Lung microvascular endothelial cell (primary cell): ENCODE measurements around the gene POLR1C. TPM values are rescaled to one million over a fixed set of nuclear protein-coding genes. Genes with fewer than 3 reads are reported as not detected.
"Not testable (repeated sequence)": the region's sequence is repeated elsewhere in the genome, so short reads cannot be mapped to it uniquely, and the experiment has no call there.

ENCODE experiments used
- DNase-seq, 2 donors: peaks; one replicate each; pipeline versions ENCODE4 v3.0.0 to v3.0.0-alpha.2; 2010; ENCODE audit warnings: low read depth in 2 of 2
- total RNA-seq: library from RNA; depleted of rRNA; stranded (reverse); fragments of >200 nt; gene quantifications from 2 replicates; pipeline ENCODE4 v1.2.1, GENCODE V29; 2014

The POLR1C gene
- total RNA-seq, 1 donor from 2014 or later, result 27.0 TPM

GRCh38 chr6:43509984-43510826 is 6.7 kb upstream of the POLR1C start, which contains the start of gene LRRC73:
TSS of gene LRRC73 (minus strand) at chr6:43510346. CDS start at chr6:43509785, 561 bp downstream.
- DNase-seq, result peak; percentile 82 to 85

DNA sequence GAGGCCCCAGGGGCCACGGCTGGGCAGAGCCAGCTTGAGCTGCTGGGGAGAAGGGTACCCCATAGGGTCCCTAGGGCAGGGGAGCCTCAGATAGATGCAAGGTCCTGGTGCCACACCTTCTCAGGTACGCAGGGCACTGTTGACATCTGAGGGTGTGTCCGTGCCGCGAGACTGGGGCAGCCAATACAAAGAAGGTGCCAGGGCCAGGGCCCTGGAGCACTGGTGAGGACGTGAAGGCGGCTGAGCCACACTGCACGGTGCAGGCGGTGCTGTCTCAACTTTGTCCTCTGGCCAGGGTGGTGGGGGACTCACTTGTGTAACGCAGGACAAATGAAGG is 6.1 kb upstream of the POLR1C start:
- no peak for DNase-seq

DNA sequence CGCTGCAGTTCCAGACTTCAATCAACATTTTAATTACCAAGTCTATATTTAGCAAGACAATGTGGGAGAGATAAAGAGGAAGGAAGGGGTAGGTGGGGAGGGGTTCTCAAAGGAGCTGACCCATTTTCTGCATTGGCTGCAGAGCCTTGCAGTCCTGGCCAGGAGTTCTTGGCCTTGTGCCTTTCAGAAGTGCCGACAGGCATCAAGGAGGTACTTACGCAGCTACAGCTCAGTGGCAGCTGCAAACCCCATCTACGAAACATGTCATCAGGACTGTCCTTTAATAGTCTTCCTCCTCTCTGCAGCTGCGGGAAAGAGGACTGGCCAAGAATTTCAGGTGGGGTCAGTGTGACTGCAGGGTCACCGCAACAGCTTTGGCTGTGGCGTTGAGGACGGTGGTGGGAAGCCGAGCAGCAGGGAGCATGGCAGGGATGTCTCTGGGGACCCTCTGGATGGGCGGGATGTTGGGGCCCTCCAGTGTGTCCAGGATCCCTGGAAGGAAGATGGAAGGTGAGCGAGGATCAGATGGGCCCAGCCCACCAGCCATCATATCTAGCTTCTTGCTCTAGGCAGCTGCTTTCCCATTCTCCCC is 5.0 kb upstream of the POLR1C start:
- no peak for DNase-seq

- peak in 1 of 2 donors; percentile 23 for DNase-seq
These were observed 1.1 kb upstream of the POLR1C start for GRCh38 chr6:43515808-43516207.

DNA sequence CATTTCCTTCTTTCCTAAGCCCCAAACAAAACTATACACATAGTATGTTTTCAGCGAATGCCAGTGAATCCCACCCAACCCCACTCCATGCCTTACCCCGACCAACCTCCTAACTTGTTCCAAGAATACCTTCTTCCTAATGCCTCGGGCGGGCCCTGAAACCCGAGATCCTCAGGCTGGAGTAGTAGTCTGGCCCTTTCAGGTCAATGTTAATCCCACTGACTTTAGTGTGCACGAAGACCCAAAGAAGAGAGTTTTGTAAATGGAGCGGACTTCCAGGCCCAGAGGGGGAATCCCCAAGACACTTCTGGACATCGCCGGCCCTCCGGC is 557 bp upstream of the POLR1C start:
- no peak for DNase-seq

DNA sequence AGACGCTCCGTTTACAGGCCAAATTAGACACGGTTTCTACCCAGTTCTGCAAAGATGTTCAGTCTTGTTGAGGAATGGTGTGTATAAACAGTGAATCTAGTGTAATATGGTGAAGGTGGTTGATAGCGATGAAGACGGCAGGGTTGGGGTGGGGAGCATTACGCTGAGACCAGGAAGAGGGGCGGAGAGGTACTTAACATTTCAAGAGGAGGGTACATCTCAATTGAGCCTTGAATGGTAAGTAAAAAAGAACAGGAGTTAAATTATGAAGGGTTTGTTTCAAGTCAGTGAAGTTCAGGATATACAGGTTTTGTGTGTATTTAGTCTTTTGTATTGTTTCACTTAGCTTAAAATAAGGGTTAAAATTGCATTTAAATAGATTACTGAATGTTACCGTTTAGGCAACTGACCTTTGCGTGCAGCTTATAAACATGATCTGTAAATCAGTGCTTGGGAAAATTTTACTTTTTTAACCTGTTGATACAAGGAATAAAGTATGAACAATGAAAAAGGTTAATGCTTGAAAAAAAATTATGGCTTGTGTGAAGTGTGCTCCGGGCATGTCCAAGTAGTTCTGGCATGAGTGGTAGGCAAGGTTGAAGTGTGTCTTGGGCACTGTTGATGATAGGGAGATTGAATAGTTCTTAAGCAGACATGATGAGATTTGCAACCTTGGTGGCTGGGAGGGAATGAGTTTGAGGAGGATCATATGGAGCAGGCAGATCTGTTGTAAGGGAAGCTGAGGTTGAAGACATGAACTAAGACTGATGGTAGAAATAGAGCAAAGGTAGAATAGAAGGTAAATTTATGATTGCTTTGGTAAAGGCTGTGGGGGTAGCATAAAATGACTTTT is 842 bp downstream of the POLR1C start:
- peak in 1 of 2 donors; percentile 14 for DNase-seq

GRCh38 chr6:43520097-43520496 is 3.2 kb downstream of the POLR1C start:
- DNase-seq, result no peak

- peak in 1 of 2 donors; percentile 67 for DNase-seq
These were observed 4.9 kb downstream of the POLR1C start for GRCh38 chr6:43521836-43522235.

- DNase-seq, result no peak
These were observed 5.8 kb downstream of the POLR1C start for GRCh38 chr6:43522547-43523261.

GRCh38 chr6:43523284-43523683 is 6.4 kb downstream of the POLR1C start:
- DNase-seq, result no peak

GRCh38 chr6:43524483-43524961 is 7.6 kb downstream of the POLR1C start:
- no peak for DNase-seq

DNA sequence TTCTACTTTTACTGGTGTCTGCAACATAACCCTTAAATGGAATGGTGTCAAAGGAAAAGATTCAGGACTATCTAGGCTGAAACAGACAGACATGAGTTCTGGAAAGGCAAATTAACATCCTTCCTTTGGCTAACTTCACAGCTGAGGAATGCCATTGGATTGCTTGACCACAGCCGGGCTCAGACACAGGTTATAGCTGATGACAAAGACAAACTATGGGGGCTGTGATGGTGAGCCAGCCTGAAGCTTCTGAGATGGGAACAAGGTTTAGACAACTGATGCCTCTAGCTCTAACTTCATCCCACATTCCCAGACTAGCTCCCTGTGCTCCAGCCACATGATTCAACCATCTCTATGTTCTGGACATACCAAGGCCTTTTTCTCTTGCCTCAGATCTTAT is 15.3 kb downstream of the POLR1C start:
- DNase-seq, result no peak

- DNase-seq, result not testable (repeated sequence)
These were observed 22.1 kb downstream of the POLR1C start for GRCh38 chr6:43538986-43539385.

DNA sequence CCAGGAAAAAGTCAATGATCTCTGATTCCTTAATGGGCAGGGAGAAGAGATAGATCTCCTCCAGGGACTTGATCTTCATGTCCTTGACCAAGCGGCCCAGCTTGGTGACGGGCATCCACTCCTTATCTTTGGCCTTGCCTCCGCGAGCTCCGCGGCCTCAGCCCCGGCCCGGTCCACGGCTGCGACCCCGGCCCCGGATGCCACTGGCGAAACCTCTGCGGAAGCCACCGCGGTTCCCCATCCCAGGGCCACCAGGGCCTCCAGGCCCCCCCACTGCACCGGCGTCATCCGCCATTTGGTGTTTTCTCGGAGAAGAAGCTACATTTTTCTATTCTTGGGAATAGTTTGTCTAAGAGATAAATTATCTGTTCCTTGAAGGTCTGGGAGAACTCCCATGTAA is 22.5 kb downstream of the POLR1C start:
- not testable (repeated sequence) for DNase-seq

DNA sequence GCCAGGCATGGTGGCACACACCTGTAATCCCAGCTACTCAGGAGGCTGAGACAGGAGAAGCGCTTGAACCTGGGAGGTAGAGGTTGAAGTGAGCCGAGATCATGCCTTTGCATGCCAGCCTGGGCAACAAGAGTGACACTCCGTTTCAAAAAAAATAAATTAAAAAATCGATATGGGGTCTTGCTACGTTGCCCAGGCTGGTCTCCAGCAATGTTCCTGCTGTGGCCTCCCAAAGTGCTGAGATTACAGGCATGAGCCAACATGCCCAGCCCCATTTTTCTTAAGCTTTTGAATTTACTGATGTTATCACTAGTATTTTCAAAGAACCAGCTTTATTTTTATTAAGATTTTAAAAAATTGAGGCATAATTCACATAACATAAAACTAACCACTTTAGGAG is 23.6 kb downstream of the POLR1C start:
- DNase-seq, result no peak

DNA sequence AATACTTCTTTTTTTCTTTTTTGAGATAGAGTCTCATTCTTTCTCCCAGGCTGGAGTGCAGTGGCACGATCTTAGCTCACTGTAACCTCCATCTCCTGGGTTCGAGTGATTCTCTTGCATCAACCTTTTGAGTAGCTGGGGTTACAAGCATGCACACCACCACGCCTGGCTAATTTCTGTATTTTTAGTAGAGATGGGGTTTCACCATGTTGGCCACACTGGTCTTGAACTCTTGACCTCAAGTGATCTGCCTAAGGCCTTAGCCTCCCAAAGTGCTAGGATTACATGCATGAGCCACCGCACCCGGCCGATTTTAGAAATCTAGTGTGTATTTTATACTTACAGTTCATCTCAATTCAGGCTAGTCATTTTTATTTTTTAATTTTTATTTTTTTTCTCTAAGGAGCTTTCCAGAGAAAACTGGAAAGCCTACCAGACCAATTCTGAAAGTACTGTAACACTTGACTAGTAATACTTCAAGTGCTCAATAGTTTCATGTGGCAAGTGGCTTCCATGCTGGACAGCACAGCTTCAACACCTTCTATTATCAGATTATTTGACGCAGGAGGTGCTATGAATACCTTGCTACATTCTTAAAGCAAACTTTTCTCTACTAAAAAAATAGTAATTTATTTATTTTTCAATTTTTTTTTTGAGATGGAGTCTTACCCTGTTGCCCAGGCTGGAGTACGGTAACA is 25.0 kb downstream of the POLR1C start:
- DNase-seq, result no peak

DNA sequence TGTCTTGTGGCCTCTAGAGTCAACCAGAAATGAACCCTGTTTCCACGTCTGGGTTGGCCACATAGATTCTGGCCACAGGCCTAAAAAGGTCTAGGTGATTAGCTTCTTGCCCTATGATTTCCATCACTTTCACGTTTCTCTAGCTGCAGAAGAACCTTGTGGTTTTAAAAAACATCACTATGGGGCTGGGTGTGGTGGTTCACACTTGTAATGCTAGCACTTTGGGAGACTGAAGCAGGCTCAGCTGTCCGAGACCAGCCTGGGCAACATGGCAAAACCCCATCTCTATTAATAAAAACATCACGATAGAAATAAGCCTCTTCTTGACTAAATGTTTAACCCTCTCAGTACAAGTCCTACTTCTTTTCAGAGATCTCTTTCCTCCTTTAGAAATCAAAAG is 27.6 kb downstream of the POLR1C start:
- DNase-seq, result no peak

DNA sequence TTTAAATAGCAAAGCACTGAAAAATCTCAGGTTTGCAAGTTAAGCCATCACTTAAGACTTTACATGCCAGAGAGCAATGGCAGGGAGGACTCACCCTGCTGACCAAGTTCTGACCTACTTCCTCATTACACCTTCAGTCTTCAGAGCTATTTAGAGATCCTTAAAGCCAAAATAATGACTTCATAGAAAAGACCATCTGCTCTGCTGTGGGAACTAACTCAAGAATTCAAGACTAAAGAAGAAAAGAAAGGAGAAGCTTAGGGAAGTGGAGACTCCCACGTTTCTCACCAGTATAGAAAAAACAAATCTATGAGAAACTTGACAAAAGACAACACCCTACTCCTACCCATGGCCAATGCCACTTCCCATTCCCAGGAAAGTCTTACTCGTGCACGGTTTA is 30.3 kb downstream of the POLR1C start:
- DNase-seq, result no peak

- not testable (repeated sequence) for DNase-seq
These were observed 40.7 kb downstream of the POLR1C start for GRCh38 chr6:43557620-43558019.

GRCh38 chr6:43559328-43559727 is 42.4 kb downstream of the POLR1C start:
- DNase-seq, result no peak
